22Rv1 (cell line): ENCODE measurements around the gene TNNT3.

Experiments used
- CTCF ChIP-seq: fragments of 450-650 bp; IDR thresholded peaks from 2 replicates; pipeline ENCODE4 v1.5.1; 2017; ENCODE audit warnings: mild to moderate bottlenecking
- ZFX ChIP-seq: fragments of 450-650 bp; IDR thresholded peaks from 2 replicates; pipeline ENCODE4 v1.6.1; 2017; ENCODE audit warnings: antibody characterized with exemption, borderline replicate concordance

- TF ChIP-seq CTCF (no peak), ZFX (no peak)
Measured at GRCh38 chr11:1979607-1980006, 60.1 kb downstream of the TNNT3 start.
